IMR-90 (cell line): Measurements from ENCODE around the gene SLC25A22. TPM values are rescaled to one million over a fixed set of nuclear protein-coding genes. Genes with fewer than 3 reads are reported as not detected.

Experiments
- ATAC-seq: fragments of 200-7000 bp; cut with Tn5 transposase; 2 replicates; pipeline ENCODE4 v1.9.1; 2020; ENCODE audit warnings: low read depth, mild to moderate bottlenecking, moderate library complexity
- BruUV-seq: library from RNA; stranded (reverse); fragments of 400-500 nt; replicated peaks from 2 replicates; lab custom pipeline; 2021; lab: Mats Ljungman, UMichigan
- CTCF ChIA-PET: fragments of 300-600 bp; formaldehyde crosslinking; extraction: SDS; loops from one replicate; lab custom pipeline; 2021; ENCODE audit warnings: antibody characterized with exemption; lab: Yijun Ruan, JAX
- POLR2A ChIA-PET: fragments of 300-600 bp; sonication (Branson Sonifier 250); formaldehyde crosslinking; loops from one replicate; lab custom pipeline; 2022; ENCODE audit warnings: antibody characterized with exemption; ENCODE audit not compliant: unreplicated experiment; lab: Charles Lee
- DNase-seq: peaks from one replicate; pipeline ENCODE4 v3.0.0; 2013
- H2AFZ ChIP-seq: replicated peaks from 2 replicates; pipeline ENCODE3; 2013; ENCODE audit warnings: low read length, mild to moderate bottlenecking; ENCODE audit not compliant: poor library complexity
- H2AK5ac ChIP-seq: 2 replicates; pipeline ENCODE4 v1.6.1; 2013; ENCODE audit warnings: low read depth, low read length, inconsistent platforms
- H2AK9ac ChIP-seq: replicated peaks from 2 replicates; pipeline ENCODE3; 2013; ENCODE audit warnings: mild to moderate bottlenecking, low read depth, low read length, moderate library complexity; ENCODE audit not compliant: poor library complexity
- H2BK120ac ChIP-seq: 2 replicates; pipeline ENCODE4 v1.6.1; 2013; ENCODE audit warnings: low read depth, low read length, inconsistent platforms
- H2BK15ac ChIP-seq: 3 replicates; pipeline ENCODE4 v1.6.1; 2013; ENCODE audit warnings: low read depth, low read length, inconsistent platforms
- H2BK20ac ChIP-seq: 2 replicates; pipeline ENCODE4 v1.6.1; 2013; ENCODE audit warnings: low read depth, mild to moderate bottlenecking, inconsistent platforms, low read length, moderate library complexity
- H2BK5ac ChIP-seq: 2 replicates; pipeline ENCODE4 v1.6.1; 2013; ENCODE audit warnings: mild to moderate bottlenecking, low read depth, low read length, inconsistent platforms; ENCODE audit not compliant: poor library complexity, severe bottlenecking
- H3K14ac ChIP-seq: replicated peaks from 2 replicates; pipeline ENCODE4 v1.6.1; 2013; ENCODE audit warnings: low read depth, low read length, inconsistent platforms
- H3K18ac ChIP-seq: 2 replicates; pipeline ENCODE4 v1.6.1; 2013; ENCODE audit warnings: low read depth, low read length, control low read depth
- H3K23ac ChIP-seq: 2 replicates; pipeline ENCODE4 v1.6.1; 2013; ENCODE audit warnings: low read depth, low read length, inconsistent platforms
- H3K27ac ChIP-seq: 2 replicates; pipeline ENCODE4 v1.5.1; 2013; ENCODE audit warnings: mild to moderate bottlenecking, control low read depth, low read length; ENCODE audit not compliant: insufficient read depth
- H3K27me3 ChIP-seq: 2 replicates; pipeline ENCODE4 v1.6.1; 2013; ENCODE audit warnings: low read length; ENCODE audit not compliant: control insufficient read depth, insufficient read depth
- H3K36me3 ChIP-seq: 2 replicates; pipeline ENCODE4 v1.6.1; 2013; ENCODE audit warnings: low read length, mixed read lengths; ENCODE audit not compliant: control insufficient read depth, insufficient read depth
- H3K4ac ChIP-seq: 2 replicates; pipeline ENCODE4 v1.6.1; 2013; ENCODE audit warnings: low read depth, low read length, inconsistent platforms
- H3K4me1 ChIP-seq: 2 replicates; pipeline ENCODE4 v1.6.1; 2013; ENCODE audit warnings: low read length, mixed read lengths; ENCODE audit not compliant: control insufficient read depth, insufficient read depth
- H3K4me2 ChIP-seq: 2 replicates; pipeline ENCODE4 v1.6.1; 2013; ENCODE audit warnings: low read depth, mild to moderate bottlenecking, control low read depth, low read length, moderate library complexity
- H3K4me3 ChIP-seq: 2 replicates; pipeline ENCODE4 v1.5.1; 2013; ENCODE audit warnings: low read depth, mild to moderate bottlenecking, control low read depth, low read length, moderate library complexity; ENCODE audit not compliant: insufficient read depth
- H3K56ac ChIP-seq: 2 replicates; pipeline ENCODE4 v1.6.1; 2013; ENCODE audit warnings: low read length, inconsistent platforms; ENCODE audit not compliant: insufficient read depth; ENCODE audit errors: extremely low read depth
- H3K79me1 ChIP-seq, 2 experiments: 2 replicates each; pipeline ENCODE4 v1.6.1; 2013; ENCODE audit warnings: low read length in 2 of 2, inconsistent platforms in 1 of 2, low read depth in 1 of 2
- H3K9ac ChIP-seq: 2 replicates; pipeline ENCODE4 v1.6.1; 2013; ENCODE audit warnings: low read depth, low read length, control low read depth
- H3K9me1 ChIP-seq: 2 replicates; pipeline ENCODE4 v1.6.1; 2013; ENCODE audit warnings: low read length, inconsistent platforms; ENCODE audit not compliant: insufficient read depth
- H3K9me3 ChIP-seq: 2 replicates; pipeline ENCODE4 v1.6.1; 2013; ENCODE audit warnings: low read length; ENCODE audit not compliant: control insufficient read depth, insufficient read depth
- H4K20me1 ChIP-seq: 2 replicates; pipeline ENCODE4 v1.6.1; 2013; ENCODE audit warnings: low read length, inconsistent platforms; ENCODE audit not compliant: insufficient read depth
- H4K5ac ChIP-seq: 2 replicates; pipeline ENCODE4 v1.6.1; 2013; ENCODE audit warnings: mild to moderate bottlenecking, low read depth, low read length, control low read depth
- H4K8ac ChIP-seq, 2 experiments: 2 replicates each; pipeline ENCODE4 v1.6.1; 2013; ENCODE audit warnings: low read depth in 2 of 2, low read length in 2 of 2, control low read depth in 1 of 2, inconsistent platforms in 1 of 2
- H4K91ac ChIP-seq: 2 replicates; pipeline ENCODE4 v1.6.1; 2013; ENCODE audit warnings: low read depth, low read length, inconsistent platforms; ENCODE audit not compliant: insufficient read depth
- MAZ ChIP-seq: IDR thresholded peaks from 2 replicates; pipeline ENCODE4 v1.6.1; 2012; ENCODE audit warnings: low read depth, mild to moderate bottlenecking, low read length, improper control_type of control experiment, moderate library complexity, borderline replicate concordance
- POLR2A ChIP-seq: IDR thresholded peaks from 2 replicates; pipeline ENCODE4 v1.6.1; 2012; ENCODE audit warnings: mild to moderate bottlenecking, low read depth, low read length
- RAD21 ChIP-seq: IDR thresholded peaks from 2 replicates; pipeline ENCODE4 v1.6.1; 2012; ENCODE audit warnings: low read length, improper control_type of control experiment
- WGBS, 2 experiments: methylation state at CpG; one replicate each; pipeline versions ENCODE4 v1.1.5 to v1.1.7; 2013; ENCODE audit warnings: missing lambda C conversion rate in 2 of 2; ENCODE audit not compliant: insufficient read length in 1 of 2; ENCODE audit errors: extremely low coverage in 2 of 2; 5-methylcytosine and 5-hydroxymethylcytosine counted together
- dilution Hi-C: fragments of 300-500 bp; cut with HindIII; formaldehyde crosslinking; loops from one replicate; pipeline ENCODE4 v1.14.3; 2018; ENCODE audit warnings: low sequenced_read_pairs; ENCODE audit not compliant: unreplicated experiment
- in situ Hi-C: fragments of 300-500 bp; cut with MboI; formaldehyde crosslinking; loops from 3 replicates; pipeline ENCODE4 v1.14.3; 2019; ENCODE audit warnings: low sequenced_read_pairs, inconsistent platforms, mixed read lengths
- intact Hi-C: fragments of 100-400 bp; cut with micrococcal nuclease; formaldehyde crosslinking; loops from 2 replicates; pipeline ENCODE4 v1.10.0; 2022
- polyA plus RNA-seq, 3 experiments: library from polyadenylated mRNA; depleted of rRNA; stranded (reverse); fragments of >200 nt; gene quantifications; 2 replicates each; pipeline ENCODE4 v1.2.3, GENCODE V29; 2012; ENCODE audit warnings: low replicate concordance in 1 of 3
- total RNA-seq: library from RNA; depleted of rRNA; stranded (reverse); fragments of >200 nt; gene quantifications from 2 replicates; pipeline ENCODE4 v1.2.3, GENCODE V29; 2012
- TF ChIP-seq, protein P1 (sequence below): conservative IDR thresholded peaks from 2 replicates; pipeline ENCODE4 v1.5.1; 2012; ENCODE audit warnings: mild to moderate bottlenecking, low read depth, low read length, improper control_type of control experiment

The SLC25A22 gene
- total and polyA plus RNA-seq, 2 of the 4 experiments (the other 2 are of a cell fraction): 8.2 to 41.3 TPM

DNA sequence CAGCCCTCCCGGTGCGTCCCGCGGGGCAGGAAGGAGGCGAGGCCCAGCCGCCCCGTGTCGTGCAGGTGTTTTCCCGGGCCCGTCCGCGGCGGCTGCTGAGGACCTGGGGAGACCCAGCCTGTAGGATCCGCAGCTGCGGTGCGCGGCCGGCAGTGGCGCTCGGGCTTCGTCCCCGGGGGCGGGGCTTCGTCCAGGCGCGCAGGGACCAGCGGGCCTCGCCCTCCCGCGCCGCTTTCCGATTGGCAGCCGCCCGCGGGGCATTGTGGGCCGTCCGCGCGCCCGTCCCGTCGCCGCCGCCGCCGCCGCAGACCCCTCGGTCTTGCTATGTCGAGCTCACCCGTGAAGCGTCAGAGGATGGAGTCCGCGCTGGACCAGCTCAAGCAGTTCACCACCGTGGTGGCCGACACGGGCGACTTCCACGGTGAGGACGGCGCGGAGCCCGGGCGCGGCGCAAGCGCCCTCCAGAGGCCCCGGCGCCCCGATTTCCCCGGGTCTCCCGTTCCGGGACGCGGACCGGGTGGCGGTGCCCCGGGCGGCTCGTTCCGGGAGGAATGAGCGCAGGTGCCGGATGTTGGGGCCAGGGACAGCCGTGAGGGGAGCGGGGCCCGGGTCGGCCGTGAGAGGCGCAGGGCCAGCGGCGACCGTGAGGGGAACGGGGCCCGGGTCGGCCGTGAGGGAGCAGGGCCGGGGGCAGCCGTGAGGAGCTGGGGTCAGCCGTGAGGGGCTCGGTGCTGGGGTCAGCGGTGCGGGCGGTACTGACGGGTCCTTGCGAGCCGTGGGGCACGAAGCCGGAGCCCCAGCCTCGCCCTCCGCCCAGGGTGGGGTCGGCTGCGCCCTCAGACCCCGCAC, 50.7 kb downstream of the SLC25A22 start, which contains the start of gene TALDO1:
Gene TALDO1, plus strand, starts transcription at position 307 of the 849 bp plus-strand sequence. Its CDS starts 18 bp downstream, at position 325.
- peak within 1 kb of the TSS; percentile 72 for H4K91ac ChIP-seq
- H3K9me3 ChIP-seq: no peaks in the 10 kb centered on the region
- H4K20me1 ChIP-seq: peaks cover 35% of the 10 kb centered on the region
- in situ Hi-C loops (no loop called here), intact Hi-C loops (no loop called here), dilution Hi-C loops (no loop called here)
- H3K79me1 ChIP-seq: peaks cover 14 to 44% of the 10 kb centered on the region in 2 experiments
- H3K36me3 ChIP-seq: peaks cover under 1% of the 10 kb centered on the region; the same call in 1 of the 2 replicates
- peak within 1 kb of the TSS; percentile 92 for H3K9ac ChIP-seq
- peak within 1 kb of the TSS; percentile 75 for H2BK120ac ChIP-seq
- H3K27ac ChIP-seq: peak within 1 kb of the TSS; percentile 94
- H3K4ac ChIP-seq: peak within 1 kb of the TSS; percentile 78
- peak within 1 kb of the TSS; percentile 83 for H2AK5ac ChIP-seq
- peak within 1 kb of the TSS; percentile 79 for H4K5ac ChIP-seq
- H2BK20ac ChIP-seq: peak within 1 kb of the TSS; percentile 5; the same call in 1 of the 2 replicates
- peaks cover 9% of the 10 kb centered on the region for H3K4me1 ChIP-seq
- peak; percentile 98 for ATAC-seq
- 1% methylated on average over 71 of the region's 112 CpGs; no CpG with 5 or more reads in 1 of the 2 experiments for WGBS, 2 experiments
- TF ChIP-seq, protein P1, sequence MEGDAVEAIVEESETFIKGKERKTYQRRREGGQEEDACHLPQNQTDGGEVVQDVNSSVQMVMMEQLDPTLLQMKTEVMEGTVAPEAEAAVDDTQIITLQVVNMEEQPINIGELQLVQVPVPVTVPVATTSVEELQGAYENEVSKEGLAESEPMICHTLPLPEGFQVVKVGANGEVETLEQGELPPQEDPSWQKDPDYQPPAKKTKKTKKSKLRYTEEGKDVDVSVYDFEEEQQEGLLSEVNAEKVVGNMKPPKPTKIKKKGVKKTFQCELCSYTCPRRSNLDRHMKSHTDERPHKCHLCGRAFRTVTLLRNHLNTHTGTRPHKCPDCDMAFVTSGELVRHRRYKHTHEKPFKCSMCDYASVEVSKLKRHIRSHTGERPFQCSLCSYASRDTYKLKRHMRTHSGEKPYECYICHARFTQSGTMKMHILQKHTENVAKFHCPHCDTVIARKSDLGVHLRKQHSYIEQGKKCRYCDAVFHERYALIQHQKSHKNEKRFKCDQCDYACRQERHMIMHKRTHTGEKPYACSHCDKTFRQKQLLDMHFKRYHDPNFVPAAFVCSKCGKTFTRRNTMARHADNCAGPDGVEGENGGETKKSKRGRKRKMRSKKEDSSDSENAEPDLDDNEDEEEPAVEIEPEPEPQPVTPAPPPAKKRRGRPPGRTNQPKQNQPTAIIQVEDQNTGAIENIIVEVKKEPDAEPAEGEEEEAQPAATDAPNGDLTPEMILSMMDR: peak; percentile 32; the same call in 1 of the 2 replicates
- TF ChIP-seq POLR2A (peak; percentile 62), MAZ (peak; percentile 59; the same call in 1 of the 2 replicates), RAD21 (no peak)
- H3K56ac ChIP-seq: peak within 1 kb of the TSS; percentile 62
- no peak within 1 kb of the TSS for H2BK15ac ChIP-seq
- H3K14ac ChIP-seq: peak within 1 kb of the TSS; percentile 81
- peak within 1 kb of the TSS; percentile 87 for H3K23ac ChIP-seq
- H3K9me1 ChIP-seq: peaks cover 15% of the 10 kb centered on the region
- H2AK9ac ChIP-seq: peak within 1 kb of the TSS; percentile 97
- BruUV-seq: no TSS peak
- H3K18ac ChIP-seq: peak within 1 kb of the TSS; percentile 81
- peak; percentile 76 for DNase-seq
- peak within 1 kb of the TSS; percentile 98 for H2BK5ac ChIP-seq
- H2AFZ ChIP-seq: peak within 1 kb of the TSS; percentile 99
- H3K4me3 ChIP-seq: peak within 1 kb of the TSS; percentile 100
- POLR2A ChIA-PET: no interaction called here
- CTCF ChIA-PET: interaction anchor here (1.0 to 1.9 kb wide), 2 partner anchors 9 to 10 kb away, joined by 3 to 4 read pairs; no protein-coding TSS in a partner anchor
- peak within 1 kb of the TSS; percentile 76 for H3K4me2 ChIP-seq
- peak within 1 kb of the TSS; percentile 57 to 62; a peak in 2 of 4 replicates for H4K8ac ChIP-seq
- H3K27me3 ChIP-seq: no peaks in the 10 kb centered on the region
